HG02588 (cell line): ENCODE results near the gene GALNTL6.
A peak's percentile ranks its signal among the peaks of the same experiment; 100 is the strongest.

Source experiments
- ATAC-seq: cut with Tn5 transposase; IDR thresholded peaks from one replicate; pipeline ENCODE4 v1.9.1; 2021; ENCODE audit warnings: mild to moderate bottlenecking, moderate library complexity; ENCODE audit not compliant: unreplicated experiment

The GALNTL6 gene

GRCh38 chr4:171983935-171984805, 171.0 kb downstream of the GALNTL6 start:
- no peak for ATAC-seq

GRCh38 chr4:171985129-171985528, 171.9 kb downstream of the GALNTL6 start:
- no peak for ATAC-seq

GRCh38 chr4:171993247-171993646, 180.0 kb downstream of the GALNTL6 start:
- ATAC-seq = no peak

- ATAC-seq = no peak
Measured at GRCh38 chr4:172007889-172008288, 194.7 kb downstream of the GALNTL6 start.

DNA sequence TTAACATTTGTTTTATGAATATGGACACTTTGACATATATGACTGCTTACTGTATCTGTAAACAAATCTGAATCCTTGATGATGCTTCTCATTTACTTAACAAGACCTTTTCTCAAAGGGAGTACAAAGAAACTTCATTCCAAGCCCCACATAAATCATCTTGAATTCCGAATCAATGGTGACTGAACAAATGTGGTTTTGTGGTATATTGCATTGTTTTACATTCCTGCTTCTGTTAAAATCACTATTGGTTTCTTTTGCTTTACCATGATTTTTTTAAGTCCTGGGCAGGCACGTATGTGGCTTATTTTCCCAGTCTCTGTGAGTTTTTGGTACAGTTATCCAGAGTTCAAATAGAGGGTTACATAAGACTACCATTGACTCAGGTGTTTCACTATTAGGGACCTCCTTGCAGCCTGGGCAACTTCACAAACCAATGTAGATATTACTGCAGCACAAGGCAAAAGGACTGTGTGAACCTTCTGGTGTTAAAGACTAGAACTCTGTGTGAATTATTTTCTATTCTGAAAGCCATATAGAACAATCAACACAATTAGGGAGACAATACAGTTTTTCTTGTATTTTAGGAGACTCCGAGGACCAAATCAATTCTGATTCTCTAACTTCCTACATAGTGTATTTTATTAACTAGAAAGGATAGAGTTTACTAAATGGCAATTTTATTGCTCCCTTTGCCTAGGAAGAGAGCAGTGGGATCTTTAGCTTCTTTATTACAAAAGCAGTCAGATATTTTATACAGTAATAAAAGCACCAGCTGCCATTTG, 196.4 kb downstream of the GALNTL6 start:
- ATAC-seq = no peak

DNA sequence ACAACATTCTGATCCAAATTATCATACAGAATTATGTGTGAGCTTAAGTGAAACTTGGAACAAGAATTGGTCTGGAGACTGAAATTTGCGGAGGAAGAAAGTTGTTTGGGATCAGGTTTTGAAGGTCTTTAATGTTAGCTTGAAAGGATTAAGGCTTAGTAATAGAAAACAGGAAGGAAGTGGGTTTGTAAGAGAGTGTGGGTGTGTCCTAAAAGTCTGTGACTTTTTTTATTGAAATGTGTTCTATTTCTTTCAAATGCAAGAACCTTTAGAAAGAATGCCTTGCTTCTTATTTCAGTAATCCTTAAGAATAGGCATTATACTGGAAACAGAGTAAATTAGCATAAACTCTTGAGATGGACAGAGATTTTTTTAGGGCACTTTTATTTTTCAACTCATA, 198.0 kb downstream of the GALNTL6 start:
- ATAC-seq = no peak

- ATAC-seq = no peak
Measured at GRCh38 chr4:172018358-172018757, 205.2 kb downstream of the GALNTL6 start.

GRCh38 chr4:172035562-172035961, 222.4 kb downstream of the GALNTL6 start:
- no peak for ATAC-seq

- no peak for ATAC-seq
Measured at GRCh38 chr4:172040766-172041165, 227.6 kb downstream of the GALNTL6 start.

DNA sequence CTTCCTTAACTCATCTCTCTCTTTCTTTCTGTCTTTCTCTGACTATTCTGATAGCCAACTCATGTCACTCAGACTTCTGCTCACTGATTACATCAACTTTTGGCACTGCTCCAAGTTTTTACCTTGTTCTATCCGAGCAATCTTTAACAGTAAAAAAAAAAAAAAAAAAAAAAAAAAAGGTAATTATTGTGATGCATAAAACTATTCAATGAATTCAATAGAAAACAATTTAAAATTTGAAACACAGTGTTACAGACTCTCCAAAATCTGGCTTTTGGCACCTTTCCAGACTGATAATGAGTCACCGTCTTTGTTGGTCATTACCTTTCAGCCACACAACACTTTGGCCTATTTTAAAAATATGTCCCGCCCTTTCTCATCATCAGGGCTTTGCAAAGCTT, 229.5 kb downstream of the GALNTL6 start:
- ATAC-seq = no peak

DNA sequence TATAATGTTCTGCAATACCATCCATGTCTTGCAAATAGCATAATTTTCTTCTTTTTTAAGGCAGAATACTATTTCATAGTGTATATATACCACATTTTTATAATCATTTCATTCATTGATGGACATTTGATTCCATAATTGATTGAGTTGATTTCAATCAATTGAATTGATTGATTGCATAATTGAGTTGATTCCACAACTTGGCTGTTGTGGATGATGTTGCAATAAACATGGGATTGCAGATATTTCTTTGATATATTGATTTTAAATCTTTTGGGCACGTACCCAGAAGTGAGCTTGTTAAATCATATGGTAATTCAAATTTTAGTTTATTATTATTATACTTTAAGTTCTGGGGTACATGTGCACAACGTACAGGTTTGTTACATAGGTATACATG, 232.8 kb downstream of the GALNTL6 start:
- ATAC-seq = no peak

- no peak for ATAC-seq
Measured at GRCh38 chr4:172048666-172049065, 235.5 kb downstream of the GALNTL6 start.

- ATAC-seq = no peak
Measured at GRCh38 chr4:172050911-172051310, 237.7 kb downstream of the GALNTL6 start.

DNA sequence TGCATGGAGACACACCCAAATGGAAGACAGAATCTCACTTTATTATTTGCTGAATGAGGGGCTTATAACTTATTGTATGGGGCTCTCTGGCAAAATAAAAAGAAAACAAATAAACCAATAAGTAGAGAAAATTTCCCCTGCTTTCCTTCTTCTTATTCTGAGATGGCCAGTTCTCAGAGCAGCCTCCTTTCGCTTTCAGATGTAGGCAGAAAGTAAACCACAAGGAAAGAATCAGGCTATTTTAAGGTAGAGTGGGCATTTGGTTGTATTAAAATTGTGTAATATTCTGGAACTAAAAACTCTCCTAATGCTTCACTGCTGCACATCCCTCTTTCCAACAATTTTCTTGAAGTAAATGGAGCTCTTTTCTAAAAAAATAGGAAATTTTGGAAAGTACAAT, 241.8 kb downstream of the GALNTL6 start:
- ATAC-seq = peak; percentile 81

GRCh38 chr4:172055498-172055897, 242.3 kb downstream of the GALNTL6 start:
- no peak for ATAC-seq

DNA sequence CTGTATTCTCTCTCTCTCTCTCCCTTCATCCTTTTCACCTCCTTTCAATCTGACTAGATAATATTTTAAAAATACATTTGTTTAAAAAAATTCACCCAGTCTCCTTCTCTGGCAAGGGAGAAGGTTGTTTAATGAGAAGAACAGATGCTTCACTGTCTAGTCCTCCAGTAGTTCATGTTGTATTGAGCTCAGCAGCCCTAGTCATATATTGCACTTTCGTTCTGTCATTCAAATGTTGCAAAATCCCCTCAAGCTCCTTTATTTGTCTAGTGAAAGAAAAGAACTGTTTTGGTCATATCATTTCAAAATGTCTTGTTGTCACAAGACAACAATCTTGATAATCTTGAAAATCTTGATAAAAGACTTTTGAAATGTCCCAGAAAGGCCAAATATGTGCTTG, 248.0 kb downstream of the GALNTL6 start:
- peak; percentile 79 for ATAC-seq

GRCh38 chr4:172068506-172068905, 255.3 kb downstream of the GALNTL6 start:
- no peak for ATAC-seq

DNA sequence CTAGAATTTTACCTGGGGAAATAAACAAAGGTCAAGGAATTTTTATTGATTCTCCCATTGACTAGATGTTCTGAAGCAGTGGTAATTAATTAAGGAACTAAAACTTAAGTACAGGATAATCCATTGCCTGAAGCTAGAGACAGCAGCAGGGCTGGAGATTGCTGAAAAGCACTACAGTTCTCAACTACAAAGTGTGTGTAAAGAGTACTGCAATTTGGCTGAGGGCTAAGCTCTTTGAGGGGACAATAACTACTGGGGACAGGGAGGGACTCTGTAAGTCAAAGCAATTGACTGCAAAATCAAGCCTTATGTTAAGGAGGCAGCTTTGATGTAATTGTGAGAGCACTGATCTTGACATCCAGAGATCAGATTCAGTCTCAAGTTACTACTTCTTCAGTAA, 260.4 kb downstream of the GALNTL6 start:
- ATAC-seq = no peak

- no peak for ATAC-seq
Measured at GRCh38 chr4:172083272-172083671, 270.1 kb downstream of the GALNTL6 start.

DNA sequence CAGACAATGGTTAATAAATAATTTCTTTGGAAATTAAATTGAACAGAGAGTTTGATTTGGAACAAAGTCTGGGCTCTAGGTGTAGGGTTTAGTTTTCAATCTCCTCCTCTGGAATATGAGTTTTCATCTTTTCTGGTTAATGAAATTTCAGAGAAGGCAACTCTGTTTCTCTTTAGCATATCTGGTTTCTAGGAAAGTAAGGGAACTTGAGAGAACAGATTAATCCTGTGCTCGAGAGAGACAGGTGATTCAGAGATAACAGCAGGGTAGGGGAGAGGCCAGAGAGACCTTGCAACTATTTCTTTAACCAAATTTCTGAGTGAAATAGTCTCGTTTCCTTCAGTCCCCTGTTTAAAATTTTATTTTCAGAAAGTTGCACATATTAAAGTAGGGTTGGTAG, 275.4 kb downstream of the GALNTL6 start:
- no peak for ATAC-seq

DNA sequence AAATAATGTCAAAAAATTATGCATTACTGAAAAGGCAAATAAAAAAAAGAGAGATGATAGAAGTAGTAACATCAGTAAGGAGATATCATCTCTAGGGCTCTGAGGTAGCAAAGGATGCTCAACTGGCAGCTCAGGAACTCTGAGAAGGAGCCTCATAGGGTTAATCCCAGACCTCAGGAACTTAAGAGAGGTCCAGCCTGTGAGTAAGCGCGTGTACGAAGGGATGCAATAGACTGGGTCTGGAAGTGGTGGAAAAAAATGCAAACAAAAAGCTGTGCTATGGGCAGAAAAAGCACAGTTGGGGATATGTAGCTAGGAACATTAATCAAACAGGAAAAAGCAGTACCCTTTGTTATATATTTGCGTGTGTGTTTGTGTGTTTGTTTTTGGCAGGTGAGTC, 282.0 kb downstream of the GALNTL6 start:
- ATAC-seq = no peak

GRCh38 chr4:172096786-172097185, 283.6 kb downstream of the GALNTL6 start:
- no peak for ATAC-seq
